GM12891 (cell line): ENCODE data around the gene IMMP2L.
"Not testable (repeated sequence)": the region's sequence is repeated elsewhere in the genome, so short reads cannot be mapped to it uniquely, and the experiment has no call there.

Experiments used
- DNase-seq: peaks from one replicate; pipeline ENCODE4 v3.0.0; 2011; ENCODE audit warnings: low spot score; ENCODE audit not compliant: insufficient read length
- FAIRE-seq: peaks from 2 replicates; lab custom pipeline; 2011; peaks lifted over from hg19 to GRCh38; lab: Jason Lieb, UNC
- PAX5 ChIP-seq: IDR thresholded peaks from 2 replicates; pipeline ENCODE4 v1.6.1; 2011; ENCODE audit warnings: low read length, moderate library complexity, mild to moderate bottlenecking; ENCODE audit not compliant: insufficient read depth, severe bottlenecking
- POLR2A ChIP-seq: IDR thresholded peaks from 2 replicates; pipeline ENCODE4 v1.6.1; 2011; ENCODE audit warnings: low read depth, low read length, control low read depth
- POLR2AphosphoS5 ChIP-seq: IDR thresholded peaks from 2 replicates; pipeline ENCODE4 v1.6.1; 2011; ENCODE audit warnings: low read depth, low read length, control low read depth
- POU2F2 ChIP-seq: IDR thresholded peaks from 2 replicates; pipeline ENCODE4 v1.6.1; 2011; ENCODE audit warnings: low read depth, mild to moderate bottlenecking, control low read depth, low read length, moderate library complexity
- SPI1 ChIP-seq: IDR thresholded peaks from 2 replicates; pipeline ENCODE4 v1.6.1; 2011; ENCODE audit warnings: low read depth, low read length, control low read depth
- TAF1 ChIP-seq: IDR thresholded peaks from 2 replicates; pipeline ENCODE4 v1.6.1; 2011; ENCODE audit warnings: low read depth, low read length, control low read depth

Gene IMMP2L

GRCh38 chr7:111081546-111082267 is 480.6 kb downstream of the IMMP2L start:
- FAIRE-seq = no peak
- TF ChIP-seq POLR2A (no peak), POU2F2 (no peak), POLR2AphosphoS5 (no peak), PAX5 (no peak), SPI1 (no peak), TAF1 (no peak)
- no peak for DNase-seq

- no peak for TF ChIP-seq TAF1
- TF ChIP-seq POLR2AphosphoS5 = no peak
- TF ChIP-seq SPI1 = no peak
- no peak for TF ChIP-seq POU2F2
- TF ChIP-seq POLR2A = no peak
- TF ChIP-seq PAX5 = no peak
- FAIRE-seq = peak; percentile 13
- no peak for DNase-seq
Measured at GRCh38 chr7:111080495-111081105, 481.7 kb downstream of the IMMP2L start.

GRCh38 chr7:111077001-111077400 is 485.3 kb downstream of the IMMP2L start:
- no peak for FAIRE-seq
- no peak for DNase-seq
- TF ChIP-seq POU2F2 = no peak
- TF ChIP-seq POLR2A = no peak
- no peak for TF ChIP-seq POLR2AphosphoS5
- TF ChIP-seq SPI1 = no peak
- no peak for TF ChIP-seq PAX5

GRCh38 chr7:111076205-111076604 is 486.1 kb downstream of the IMMP2L start:
- DNase-seq = no peak
- FAIRE-seq = no peak
- no peak for TF ChIP-seq PAX5

- FAIRE-seq (no peak), DNase-seq (no peak)
- TF ChIP-seq SPI1 = no peak
- TF ChIP-seq POLR2A = no peak
- no peak for TF ChIP-seq POLR2AphosphoS5
Measured at GRCh38 chr7:111075498-111075897, 486.8 kb downstream of the IMMP2L start.

- DNase-seq (no peak), FAIRE-seq (no peak)
- TF ChIP-seq POLR2AphosphoS5 = no peak
- no peak for TF ChIP-seq POU2F2
Measured at GRCh38 chr7:111074748-111075146, 487.5 kb downstream of the IMMP2L start.

GRCh38 chr7:111074071-111074747 is 488.1 kb downstream of the IMMP2L start:
- FAIRE-seq (no peak), DNase-seq (no peak)
- no peak for TF ChIP-seq POLR2A
- TF ChIP-seq SPI1 = no peak
- TF ChIP-seq POLR2AphosphoS5 = no peak
- TF ChIP-seq TAF1 = no peak
- TF ChIP-seq PAX5 = no peak
- TF ChIP-seq POU2F2 = no peak

- FAIRE-seq, DNase-seq: not testable (repeated sequence)
Measured at GRCh38 chr7:111072658-111073057, 489.6 kb downstream of the IMMP2L start.

GRCh38 chr7:111071556-111071955 is 490.7 kb downstream of the IMMP2L start:
- no peak for DNase-seq

GRCh38 chr7:111068618-111069017 is 493.7 kb downstream of the IMMP2L start:
- FAIRE-seq (no peak), DNase-seq (no peak)
- TF ChIP-seq SPI1 (no peak), POLR2AphosphoS5 (no peak), POLR2A (no peak)

More at GRCh38 chr7:111071556-111071955, 490.7 kb downstream of the IMMP2L start:
- FAIRE-seq = no peak
- TF ChIP-seq POU2F2 = no peak
- no peak for TF ChIP-seq PAX5
- no peak for TF ChIP-seq TAF1
- no peak for TF ChIP-seq POLR2A
- no peak for TF ChIP-seq SPI1
- TF ChIP-seq POLR2AphosphoS5 = no peak
